ENCODE results near the gene PTPRN.

DNA sequence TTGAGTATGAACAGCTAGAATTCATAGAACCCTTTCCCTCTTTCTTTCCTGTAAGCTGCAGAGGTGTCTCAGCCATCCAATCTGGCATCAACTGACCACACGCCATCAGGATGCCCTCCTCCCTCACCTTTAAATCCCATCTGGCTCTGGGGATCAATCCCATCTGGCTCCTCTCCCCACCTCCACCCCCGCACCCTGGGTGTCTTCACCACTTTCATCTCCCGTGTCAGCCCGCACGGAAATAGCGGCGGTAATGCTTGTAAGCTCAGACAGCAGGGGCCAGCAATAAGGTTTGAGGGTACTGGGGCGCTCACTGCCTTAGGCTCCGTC, 56.7 kb downstream of the PTPRN start:
- TF ChIP-seq EZH2phosphoT487 (IDR thresholded peaks at IDR 0.05; ENCODE audit: borderline replicate concordance) (no peak), POLR2AphosphoS5 (IDR thresholded peaks at IDR 0.05; ENCODE audit: low read depth, low read length) (no peak), ZNF274 (IDR thresholded peaks at IDR 0.05; ENCODE audit: low read depth, low read length) (no peak), POLR2A (IDR thresholded peaks at IDR 0.05; ENCODE audit: borderline replicate concordance, extremely low read depth, insufficient read depth, insufficient read length) (no peak)
- TF ChIP-seq, protein P1, sequence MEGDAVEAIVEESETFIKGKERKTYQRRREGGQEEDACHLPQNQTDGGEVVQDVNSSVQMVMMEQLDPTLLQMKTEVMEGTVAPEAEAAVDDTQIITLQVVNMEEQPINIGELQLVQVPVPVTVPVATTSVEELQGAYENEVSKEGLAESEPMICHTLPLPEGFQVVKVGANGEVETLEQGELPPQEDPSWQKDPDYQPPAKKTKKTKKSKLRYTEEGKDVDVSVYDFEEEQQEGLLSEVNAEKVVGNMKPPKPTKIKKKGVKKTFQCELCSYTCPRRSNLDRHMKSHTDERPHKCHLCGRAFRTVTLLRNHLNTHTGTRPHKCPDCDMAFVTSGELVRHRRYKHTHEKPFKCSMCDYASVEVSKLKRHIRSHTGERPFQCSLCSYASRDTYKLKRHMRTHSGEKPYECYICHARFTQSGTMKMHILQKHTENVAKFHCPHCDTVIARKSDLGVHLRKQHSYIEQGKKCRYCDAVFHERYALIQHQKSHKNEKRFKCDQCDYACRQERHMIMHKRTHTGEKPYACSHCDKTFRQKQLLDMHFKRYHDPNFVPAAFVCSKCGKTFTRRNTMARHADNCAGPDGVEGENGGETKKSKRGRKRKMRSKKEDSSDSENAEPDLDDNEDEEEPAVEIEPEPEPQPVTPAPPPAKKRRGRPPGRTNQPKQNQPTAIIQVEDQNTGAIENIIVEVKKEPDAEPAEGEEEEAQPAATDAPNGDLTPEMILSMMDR (IDR thresholded peaks at IDR 0.05 in 2 of 3, conservative IDR thresholded peaks at IDR 0.05 in 1 of 3; ENCODE audit: borderline replicate concordance in 1 of 3, insufficient read depth in 1 of 3, low read depth in 2 of 3, low read length in 2 of 3), result no peak
- TF ChIP-seq, protein P2, sequence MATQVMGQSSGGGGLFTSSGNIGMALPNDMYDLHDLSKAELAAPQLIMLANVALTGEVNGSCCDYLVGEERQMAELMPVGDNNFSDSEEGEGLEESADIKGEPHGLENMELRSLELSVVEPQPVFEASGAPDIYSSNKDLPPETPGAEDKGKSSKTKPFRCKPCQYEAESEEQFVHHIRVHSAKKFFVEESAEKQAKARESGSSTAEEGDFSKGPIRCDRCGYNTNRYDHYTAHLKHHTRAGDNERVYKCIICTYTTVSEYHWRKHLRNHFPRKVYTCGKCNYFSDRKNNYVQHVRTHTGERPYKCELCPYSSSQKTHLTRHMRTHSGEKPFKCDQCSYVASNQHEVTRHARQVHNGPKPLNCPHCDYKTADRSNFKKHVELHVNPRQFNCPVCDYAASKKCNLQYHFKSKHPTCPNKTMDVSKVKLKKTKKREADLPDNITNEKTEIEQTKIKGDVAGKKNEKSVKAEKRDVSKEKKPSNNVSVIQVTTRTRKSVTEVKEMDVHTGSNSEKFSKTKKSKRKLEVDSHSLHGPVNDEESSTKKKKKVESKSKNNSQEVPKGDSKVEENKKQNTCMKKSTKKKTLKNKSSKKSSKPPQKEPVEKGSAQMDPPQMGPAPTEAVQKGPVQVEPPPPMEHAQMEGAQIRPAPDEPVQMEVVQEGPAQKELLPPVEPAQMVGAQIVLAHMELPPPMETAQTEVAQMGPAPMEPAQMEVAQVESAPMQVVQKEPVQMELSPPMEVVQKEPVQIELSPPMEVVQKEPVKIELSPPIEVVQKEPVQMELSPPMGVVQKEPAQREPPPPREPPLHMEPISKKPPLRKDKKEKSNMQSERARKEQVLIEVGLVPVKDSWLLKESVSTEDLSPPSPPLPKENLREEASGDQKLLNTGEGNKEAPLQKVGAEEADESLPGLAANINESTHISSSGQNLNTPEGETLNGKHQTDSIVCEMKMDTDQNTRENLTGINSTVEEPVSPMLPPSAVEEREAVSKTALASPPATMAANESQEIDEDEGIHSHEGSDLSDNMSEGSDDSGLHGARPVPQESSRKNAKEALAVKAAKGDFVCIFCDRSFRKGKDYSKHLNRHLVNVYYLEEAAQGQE (IDR thresholded peaks at IDR 0.05; ENCODE audit: low read depth), result no peak

All from HCT116 (cell line).